HG03521 (cell line): ENCODE results near the gene TMC7.
"Not testable (repeated sequence)": the region's sequence is repeated elsewhere in the genome, so short reads cannot be mapped to it uniquely, and the experiment has no call there.

Source experiments
- ATAC-seq: cut with Tn5 transposase; IDR thresholded peaks from one replicate; pipeline ENCODE4 v1.9.1; 2021; ENCODE audit warnings: mild to moderate bottlenecking, moderate library complexity; ENCODE audit not compliant: unreplicated experiment

TMC7 gene

DNA sequence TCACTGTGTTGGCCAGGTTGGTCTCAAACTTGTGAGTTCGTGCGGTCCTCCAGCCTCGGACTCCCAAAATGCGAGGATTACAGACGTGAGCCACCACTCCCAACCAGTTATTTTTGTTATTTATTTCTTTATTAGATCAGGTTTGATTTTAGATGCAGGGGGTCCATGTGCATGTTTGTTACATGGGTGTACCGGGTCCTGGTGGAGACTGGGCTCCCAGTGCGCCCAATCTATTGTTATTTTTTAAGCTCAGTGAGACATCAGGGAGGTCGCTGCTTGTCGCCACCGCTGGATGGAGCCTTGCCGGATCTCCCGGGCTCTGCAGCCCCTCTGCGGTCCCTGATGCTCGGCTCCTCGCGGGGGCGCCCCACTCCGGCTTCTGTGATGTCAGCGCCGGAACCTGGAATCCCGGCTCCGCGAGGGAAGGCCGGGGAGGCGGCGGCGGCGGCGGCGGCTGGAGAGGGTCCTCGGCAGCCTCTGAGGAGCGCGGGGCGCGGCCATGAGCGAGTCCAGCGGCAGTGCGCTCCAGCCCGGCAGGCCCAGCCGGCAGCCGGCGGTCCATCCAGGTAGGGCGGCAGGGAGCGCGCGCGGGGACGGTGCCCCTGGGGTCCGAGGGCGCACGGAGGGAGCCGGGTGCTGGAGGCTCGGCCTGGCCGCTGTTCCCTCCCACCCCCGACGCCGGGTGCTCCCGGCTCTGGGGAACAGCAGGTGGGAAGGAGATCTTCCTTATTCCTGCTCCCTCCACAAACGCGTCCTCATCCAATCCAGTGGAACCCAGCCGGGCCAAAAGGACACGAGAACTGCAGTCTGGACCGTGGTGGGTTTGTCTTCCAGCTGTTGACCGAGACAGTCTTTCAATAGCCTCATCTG lies at the start of gene TMC7:
TMC7 (plus strand) TSS at position 370 of the 870 bp plus-strand sequence; CDS start at position 500, 130 bp downstream.
- ATAC-seq = no peak

DNA sequence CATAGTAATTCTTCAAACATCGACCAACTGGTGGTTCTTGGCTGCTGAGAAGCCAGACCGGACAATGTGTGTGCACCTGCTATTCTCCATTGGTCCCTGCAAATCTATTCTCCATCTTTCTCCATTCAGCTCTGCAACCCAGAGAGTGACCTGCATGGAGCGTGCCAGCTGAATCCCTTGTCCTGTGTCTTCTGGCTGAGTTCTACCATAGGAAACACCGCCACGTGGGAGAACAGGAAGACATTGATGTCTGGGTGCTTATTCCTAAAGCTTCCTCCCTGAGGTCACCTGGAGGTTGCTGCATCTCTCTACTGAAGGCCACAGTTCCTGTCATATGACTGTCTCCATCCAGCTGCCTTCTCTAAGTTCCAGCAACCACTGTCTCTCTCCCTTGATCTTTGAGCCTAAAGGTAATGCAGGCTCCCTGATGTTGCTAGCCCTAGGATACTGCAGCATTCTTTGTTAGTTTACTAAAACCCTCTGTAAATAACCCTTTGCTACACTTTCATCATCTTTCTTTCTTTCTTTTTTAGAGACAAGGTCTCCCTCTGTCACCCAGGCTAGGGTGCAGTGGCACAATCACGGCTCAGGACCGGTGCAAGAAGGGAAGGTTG lies 46.9 kb upstream of the TMC7 start:
- no peak for ATAC-seq

DNA sequence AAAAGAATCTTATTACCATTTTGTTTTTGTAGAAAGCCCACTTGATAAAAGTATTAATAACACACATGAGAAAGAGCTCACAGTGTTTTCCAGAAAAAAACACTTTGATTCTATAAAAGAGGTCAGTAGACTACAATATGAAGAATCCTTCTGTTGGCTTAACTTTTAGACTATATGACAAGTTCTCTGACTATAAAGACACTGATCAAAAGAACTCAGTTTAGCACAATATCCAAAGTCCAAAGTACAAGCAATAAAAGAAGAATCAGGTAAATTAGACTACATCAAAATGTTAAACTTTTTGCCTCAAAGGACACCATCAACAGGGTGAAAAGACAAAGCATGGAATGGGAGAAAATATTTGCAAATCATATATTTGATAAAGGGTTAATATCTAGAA lies 46.3 kb upstream of the TMC7 start:
- no peak for ATAC-seq

DNA sequence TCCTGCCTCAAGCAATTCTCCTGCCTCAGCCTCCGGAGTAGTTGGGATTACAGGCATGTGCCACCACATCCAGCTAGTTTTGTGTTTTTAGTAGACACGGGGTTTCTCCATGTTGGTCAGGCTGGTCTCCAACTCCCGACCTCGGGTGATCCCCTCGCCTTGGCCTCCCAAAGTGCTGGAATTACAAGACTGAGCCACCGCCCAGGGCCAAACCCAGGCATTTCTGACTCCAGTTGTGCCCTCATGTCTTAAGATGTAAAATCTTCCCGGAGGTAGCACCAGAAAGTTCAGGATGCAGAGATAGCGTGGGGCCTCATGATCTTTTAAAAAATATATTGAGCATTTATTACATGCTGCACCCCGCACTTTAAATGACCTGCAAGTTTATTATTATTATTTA lies 44.7 kb upstream of the TMC7 start:
- no peak for ATAC-seq

DNA sequence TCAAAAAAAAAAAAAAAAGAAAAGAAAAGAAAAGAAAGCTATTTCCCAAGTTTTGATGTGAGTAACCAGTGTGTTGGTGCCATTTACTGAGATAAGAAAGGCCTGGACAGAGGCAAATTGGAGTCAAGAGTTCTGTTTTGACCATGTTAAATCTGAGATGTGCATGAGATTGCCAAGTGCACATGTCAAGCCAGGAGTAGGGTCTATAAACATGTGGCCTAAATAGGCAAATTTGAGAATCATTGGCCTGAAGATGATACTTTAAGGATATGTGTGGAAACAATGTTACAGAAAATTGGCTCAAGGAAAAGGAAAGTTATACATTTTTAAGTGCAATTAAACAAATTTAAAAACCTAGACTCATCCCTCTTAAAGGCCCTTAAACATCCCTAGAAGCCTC lies 42.3 kb upstream of the TMC7 start:
- no peak for ATAC-seq

DNA sequence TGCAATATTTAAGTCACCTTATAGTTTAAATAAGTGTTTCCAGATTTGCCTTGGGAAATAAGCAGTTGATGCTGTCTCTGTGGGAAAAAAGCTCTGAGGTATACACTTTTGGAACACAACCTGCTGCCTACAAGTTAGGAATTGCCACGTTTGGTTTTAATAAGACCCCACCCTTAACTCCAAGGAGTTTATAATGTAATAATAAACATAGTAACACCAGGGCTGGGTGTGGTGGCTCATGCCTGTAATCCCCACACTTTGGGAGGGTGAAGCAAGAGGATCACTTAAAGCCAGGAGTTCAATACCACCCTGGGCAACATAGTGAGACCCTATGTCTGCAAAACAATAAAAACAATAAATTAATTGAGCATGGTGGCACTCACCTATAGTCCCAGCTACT lies 41.7 kb upstream of the TMC7 start:
- ATAC-seq = no peak

DNA sequence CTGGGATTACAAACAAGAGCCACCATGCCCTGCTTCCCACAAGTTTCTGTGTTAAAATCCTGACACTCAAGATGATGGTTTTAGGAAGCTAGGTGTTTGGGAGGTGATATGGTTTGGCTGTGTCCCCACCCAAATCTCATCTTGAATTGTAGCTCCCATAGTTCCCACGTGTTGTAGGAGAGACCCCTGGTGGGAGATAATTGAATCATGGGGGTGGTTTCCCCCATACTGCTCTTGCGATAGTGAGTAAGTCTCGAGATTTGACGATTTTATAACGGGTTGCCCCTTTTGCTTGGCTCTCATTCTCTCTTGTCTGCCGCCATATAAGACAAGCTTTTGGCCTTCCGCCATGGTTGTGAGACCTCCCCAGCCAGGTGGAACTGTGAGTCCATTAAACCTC lies 40.3 kb upstream of the TMC7 start:
- ATAC-seq = no peak

DNA sequence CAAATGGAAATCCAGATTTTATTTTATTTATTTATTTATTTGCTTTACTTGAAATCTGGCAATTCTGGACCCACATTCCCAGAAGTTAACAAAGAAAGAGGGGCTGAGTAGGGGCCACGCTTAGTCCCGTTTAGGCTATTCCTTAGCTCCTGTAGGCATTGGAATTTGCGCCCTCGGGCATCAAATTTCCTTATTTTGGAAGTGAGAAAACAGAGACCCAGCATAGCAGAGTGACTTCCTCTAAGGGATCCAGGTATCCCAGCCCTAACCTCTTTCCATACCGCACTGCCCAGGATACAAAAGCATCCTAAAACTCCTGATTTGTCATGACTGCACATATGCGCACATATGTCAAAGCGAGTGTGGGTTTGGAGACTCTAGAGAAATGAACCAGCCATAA lies 38.5 kb upstream of the TMC7 start:
- ATAC-seq = no peak

DNA sequence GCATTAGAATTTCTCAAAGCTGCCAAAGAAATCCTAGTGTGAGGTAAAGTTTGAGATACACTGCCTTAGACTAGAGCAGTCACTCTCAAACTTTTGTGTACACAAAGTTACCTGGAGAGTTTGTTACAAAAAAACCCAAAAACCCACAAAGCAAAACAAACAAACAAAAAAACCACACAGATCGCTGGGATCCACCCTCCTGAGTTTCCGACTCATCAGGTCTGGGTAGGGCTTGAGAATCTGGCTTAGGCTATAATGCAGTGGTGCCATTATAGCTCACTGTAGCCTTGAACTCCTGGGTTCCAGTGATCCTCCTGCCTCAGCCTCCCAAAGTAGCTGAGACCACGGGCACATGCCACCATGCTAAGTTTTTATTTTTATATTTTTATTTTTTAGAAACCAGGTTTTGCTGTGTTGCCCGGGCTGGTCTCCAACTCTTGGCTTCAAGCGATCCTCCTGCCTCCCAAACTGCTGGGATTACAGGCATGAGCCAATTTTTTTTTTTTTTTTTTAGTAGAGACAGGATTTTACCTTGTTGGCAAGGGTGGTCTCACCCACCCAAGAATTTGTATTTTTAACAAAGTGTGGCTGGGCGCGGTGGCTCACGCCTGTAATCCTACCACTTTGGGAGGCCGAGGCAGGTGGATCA lies 35.2 kb upstream of the TMC7 start:
- no peak for ATAC-seq

DNA sequence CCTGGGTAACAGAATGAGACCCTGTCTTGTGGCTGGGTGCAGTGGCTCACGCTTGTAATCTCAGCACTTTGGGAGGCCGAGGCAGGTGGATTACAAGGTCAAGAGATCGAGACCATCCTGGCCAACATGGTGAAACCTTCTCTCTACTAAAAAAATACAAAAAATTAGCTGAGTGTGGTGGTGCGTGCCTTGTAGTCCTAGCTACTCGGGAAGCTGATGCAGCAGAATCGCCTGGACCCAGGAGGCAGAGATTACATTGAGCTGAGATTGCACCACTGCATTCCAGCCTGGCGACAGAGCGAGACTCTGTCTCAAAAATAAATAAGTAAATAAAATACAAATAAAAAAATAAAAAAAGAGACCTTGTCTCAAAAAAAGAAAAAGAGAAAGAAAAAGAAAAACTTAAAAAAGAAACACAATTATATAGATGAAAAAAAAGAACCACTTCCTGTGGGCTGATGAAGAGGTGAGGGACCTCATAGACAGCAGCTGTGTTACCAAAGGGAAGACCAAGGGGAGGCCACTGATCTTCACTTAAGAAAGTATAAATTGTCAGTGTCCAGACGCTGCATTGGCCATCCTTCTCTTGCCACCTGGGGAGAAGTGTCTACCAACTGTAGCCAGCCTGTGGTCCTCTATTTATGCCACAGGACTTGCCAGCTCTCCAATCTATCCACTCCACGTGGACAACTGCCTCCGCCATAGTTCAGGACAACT lies 33.1 kb upstream of the TMC7 start:
- ATAC-seq = no peak

DNA sequence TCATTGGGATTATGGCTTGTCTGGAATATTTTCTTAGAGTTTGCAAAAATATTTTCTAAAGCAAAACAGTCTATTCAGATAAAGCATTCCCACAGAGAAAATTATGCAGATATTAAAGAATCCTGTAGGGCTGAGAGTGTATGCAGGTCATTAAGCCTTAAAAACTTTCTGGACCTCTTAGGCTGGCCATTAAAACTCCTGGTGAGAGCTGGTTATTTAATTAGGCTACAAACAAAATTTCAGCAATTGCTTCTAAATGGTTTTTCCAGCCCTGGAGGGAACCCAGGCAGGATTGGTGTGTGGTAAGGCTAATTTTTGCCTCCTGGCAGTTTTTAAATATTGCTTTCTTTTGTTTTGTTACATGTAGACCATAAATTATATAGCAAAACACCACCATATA lies 30.2 kb upstream of the TMC7 start:
- no peak for ATAC-seq

DNA sequence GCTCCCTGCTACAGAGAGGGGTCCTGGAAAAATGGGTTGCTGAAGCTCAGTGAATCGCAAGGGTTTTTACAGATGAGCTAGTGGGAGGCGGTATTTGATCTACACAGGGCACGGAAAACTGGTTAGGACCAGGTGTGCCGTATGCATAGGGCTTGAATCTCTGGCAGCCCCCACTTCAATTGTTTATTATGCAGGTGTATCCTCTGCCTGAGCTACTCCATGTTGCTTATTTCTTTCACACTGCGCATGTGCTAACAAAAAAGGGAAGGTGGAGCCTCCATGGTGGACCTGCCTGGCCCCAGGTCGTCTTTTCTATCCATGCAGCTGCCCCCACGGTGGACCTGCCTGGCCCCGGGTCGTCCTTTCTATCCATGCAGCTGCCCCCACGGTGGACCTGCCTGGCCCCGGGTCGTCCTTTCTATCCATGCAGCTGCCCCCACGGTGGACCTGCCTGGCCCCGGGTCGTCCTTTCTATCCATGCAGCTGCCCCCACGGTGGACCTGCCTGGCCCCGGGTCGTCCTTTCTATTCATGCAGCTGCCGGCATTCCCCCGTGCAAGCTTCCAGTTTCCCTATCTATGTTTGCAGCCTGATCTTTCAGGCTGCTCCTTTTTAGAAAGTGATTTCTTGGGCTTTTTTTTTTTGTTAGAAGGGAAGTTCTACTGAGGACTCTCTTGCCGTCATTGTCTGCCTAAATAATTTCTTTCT lies 27.7 kb upstream of the TMC7 start:
- not testable (repeated sequence) for ATAC-seq

DNA sequence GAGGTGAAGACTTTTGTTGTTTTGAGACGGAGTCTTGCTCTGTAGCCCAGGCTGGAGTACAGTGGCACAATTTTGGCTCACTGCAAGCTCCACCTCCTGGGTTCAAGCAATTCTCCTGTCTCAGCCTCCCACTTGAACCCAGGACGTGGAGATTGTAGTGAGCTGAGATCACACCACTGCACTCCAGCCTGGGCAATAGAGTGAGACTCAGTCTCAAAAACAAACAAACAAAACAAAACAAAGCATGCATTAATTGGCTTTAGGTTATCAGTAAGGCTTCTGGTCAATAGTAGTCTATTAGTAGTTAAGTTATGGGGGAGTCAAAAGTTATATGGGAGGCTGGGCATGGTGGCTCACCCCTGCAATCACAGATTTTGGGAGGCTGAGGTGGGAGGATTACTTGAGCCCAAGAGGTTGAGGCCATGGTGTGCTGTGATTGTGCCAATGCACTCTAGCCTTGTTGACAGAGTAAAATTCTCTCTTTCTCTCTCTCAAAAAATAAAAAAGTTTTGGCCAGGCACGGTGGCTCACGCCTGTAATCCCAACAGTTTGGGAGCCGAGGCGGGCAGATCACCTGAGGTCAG lies 27.0 kb upstream of the TMC7 start:
- not testable (repeated sequence) for ATAC-seq

DNA sequence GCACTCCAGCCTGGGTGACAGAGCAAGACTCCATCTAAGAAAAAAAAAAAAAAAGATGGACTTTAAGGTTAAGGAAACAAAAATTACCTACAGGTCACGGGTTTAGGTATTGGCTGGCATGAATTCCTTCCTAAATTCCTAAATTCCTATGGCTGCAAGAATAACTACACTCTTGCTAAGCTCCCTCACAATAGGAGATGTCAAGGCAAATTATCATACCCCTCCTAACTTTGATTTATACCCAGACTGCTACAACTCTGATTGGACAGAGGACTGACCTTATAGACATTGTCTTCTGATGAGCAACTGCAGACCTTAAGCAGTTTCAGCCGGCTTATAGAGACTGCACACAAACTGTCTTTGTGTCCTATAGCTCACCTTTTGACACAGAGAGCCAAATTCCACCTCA lies 25.1 kb upstream of the TMC7 start:
- no peak for ATAC-seq

DNA sequence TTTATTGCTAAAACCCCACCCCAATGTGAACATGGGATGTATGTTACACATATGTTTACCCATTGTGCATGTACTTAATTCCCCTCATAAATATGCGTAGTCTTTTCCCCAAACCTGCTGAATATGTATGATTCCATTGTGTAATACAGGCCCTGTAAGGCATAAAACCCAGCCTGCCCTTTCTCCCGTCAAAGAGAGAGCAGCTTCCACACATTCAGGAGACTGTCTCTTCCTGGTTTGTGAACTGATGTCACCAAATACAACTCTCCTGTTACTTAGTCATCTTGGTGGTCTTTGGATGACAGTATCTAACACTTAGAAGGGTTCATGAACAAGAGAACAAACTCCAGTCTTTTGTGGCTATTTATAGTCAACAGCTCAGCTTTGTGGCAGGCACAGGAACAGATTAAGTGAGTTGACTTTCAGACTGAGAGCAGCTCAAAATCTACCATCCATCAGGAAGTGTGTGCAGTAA lies 24.7 kb upstream of the TMC7 start:
- ATAC-seq = no peak

DNA sequence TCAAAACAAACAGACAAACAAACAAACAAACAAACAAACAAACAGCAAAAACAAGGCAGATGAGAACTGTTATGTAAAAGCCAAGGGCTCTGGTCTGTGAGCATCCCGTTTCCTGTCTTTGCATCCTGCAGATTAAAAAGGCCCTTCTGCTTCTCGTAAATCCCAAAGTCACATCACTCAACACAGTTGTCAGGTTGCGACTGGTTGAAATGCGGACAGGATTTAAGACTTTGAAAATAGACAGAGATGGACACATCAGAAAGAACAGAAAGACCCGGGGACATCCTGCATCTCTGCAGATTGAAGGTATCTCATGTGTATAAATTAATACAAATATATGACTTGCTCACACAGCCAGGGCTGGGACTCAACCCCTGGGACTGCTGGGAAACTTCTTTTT lies 18.2 kb upstream of the TMC7 start:
- no peak for ATAC-seq

DNA sequence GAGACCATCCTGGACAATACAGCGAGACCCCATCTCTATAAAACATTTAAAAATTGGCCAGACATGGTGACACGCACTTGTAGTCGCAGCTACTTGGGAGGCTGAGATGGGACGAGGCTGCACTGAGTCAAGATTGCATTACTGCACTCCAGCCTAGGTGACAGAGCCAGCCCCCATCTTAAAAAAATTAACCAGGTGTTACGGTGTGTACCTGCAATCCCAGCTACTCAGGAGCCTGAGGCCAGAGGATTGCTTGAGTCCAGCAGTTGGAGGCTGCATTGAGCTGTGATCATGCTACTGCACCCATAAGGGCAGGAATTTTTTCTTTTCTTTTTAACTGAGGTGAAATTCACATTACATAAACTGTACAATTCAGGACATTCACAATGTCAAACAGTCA lies 16.9 kb upstream of the TMC7 start:
- no peak for ATAC-seq

DNA sequence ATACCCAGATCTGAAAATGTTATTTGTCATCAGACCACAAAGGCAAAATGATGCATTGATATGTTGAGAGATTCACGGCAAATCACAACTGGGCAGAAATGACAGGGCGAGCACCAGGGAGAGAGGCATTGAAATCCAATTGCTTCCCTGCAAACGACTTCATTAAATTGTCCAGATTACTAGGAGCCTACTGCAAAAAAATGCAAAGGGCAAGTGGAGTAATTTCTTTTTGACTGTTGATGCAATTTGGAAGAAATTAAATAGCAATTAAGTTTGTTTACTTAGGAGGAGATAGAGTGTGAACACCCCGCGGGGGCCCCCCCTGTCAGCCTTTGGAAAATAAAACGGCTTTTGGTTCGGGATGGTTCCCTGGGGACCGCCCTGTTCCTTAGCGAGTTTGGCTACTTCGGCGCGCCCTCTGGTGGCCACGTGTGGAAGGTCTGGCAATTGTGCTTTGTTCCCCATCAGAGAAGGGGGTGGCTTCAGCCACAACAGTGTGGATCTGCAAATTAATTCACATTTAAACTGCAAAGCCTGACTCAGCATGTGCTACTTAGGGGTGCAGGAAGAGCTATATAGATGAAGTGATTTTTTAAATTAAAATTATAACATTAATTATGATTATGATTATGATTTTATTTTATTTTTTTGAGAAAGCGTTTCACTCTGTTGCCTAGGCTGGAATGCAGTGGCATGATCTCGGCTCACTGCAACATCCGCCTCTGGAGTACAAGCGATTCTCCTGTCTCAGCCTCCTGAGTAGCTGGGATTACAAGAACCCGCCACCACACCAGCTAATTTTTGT lies 14.5 kb upstream of the TMC7 start:
- no peak for ATAC-seq

DNA sequence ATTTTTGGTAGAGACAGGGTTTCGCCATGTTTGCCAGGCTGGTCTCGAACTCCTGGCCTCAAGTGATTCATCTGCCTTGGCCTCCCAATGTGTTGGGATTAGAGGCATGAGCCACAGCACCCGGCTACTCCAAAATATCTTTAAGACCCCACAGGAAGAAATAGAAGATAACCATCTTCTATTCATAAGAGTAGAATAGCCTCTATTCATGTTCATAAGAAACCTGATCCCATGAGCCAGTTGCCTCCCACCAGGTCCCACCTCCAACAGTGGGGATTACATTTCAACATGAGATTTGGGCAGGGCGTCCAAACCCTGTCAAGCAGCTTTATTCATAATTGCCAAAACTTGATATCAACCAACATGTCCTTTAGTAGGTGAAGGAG lies 13.9 kb upstream of the TMC7 start:
- no peak for ATAC-seq
